Astrocyte (in vitro differentiated cells and primary cell): Measurements from ENCODE around the gene AUTS2. TPM values are rescaled to one million over a fixed set of nuclear protein-coding genes. Genes with fewer than 3 reads are reported as not detected.
A peak's percentile ranks its signal among the peaks of the same experiment; 100 is the strongest.
"Not testable (repeated sequence)": the region's sequence is repeated elsewhere in the genome, so short reads cannot be mapped to it uniquely, and the experiment has no call there.

Experiments used
- DNase-seq: peaks from one replicate; pipeline ENCODE4 v3.0.0-alpha.2; 2010; ENCODE audit warnings: low read depth
- FAIRE-seq: peaks from 2 replicates; lab custom pipeline; 2011; peaks lifted over from hg19 to GRCh38; lab: Jason Lieb, UNC
- H2AFZ ChIP-seq: 2 replicates; pipeline ENCODE4 v1.6.0; 2012; ENCODE audit warnings: low read depth, low read length, inconsistent platforms
- H3K27ac ChIP-seq: 2 replicates; pipeline ENCODE4 v1.5.1; 2011; ENCODE audit warnings: low read depth, low read length, inconsistent platforms
- H3K27me3 ChIP-seq: 2 replicates; pipeline ENCODE4 v1.6.0; 2011; ENCODE audit warnings: low read length, inconsistent platforms; ENCODE audit not compliant: insufficient read depth
- H3K36me3 ChIP-seq: 2 replicates; pipeline ENCODE4 v1.5.1; 2011; ENCODE audit warnings: low read length, inconsistent platforms; ENCODE audit not compliant: insufficient read depth
- H3K4me1 ChIP-seq: 2 replicates; pipeline ENCODE4 v1.5.1; 2011; ENCODE audit warnings: low read length, inconsistent platforms; ENCODE audit not compliant: insufficient read depth
- H3K4me2 ChIP-seq: 2 replicates; pipeline ENCODE4 v1.6.0; 2012; ENCODE audit warnings: low read length, inconsistent platforms
- H3K4me3 ChIP-seq: 2 replicates; pipeline ENCODE4 v1.5.1; 2011; ENCODE audit warnings: low read depth, mild to moderate bottlenecking, low read length, inconsistent platforms; ENCODE audit not compliant: insufficient read depth
- H3K79me2 ChIP-seq: 2 replicates; pipeline ENCODE4 v1.6.0; 2012; ENCODE audit warnings: mild to moderate bottlenecking, low read length, inconsistent platforms; ENCODE audit not compliant: insufficient read depth
- H3K9ac ChIP-seq: 2 replicates; pipeline ENCODE4 v1.6.0; 2012; ENCODE audit warnings: mild to moderate bottlenecking, low read length, inconsistent platforms
- H3K9me3 ChIP-seq: 2 replicates; pipeline ENCODE4 v1.5.1; 2012; ENCODE audit warnings: low read depth, mild to moderate bottlenecking, low read length, inconsistent platforms; ENCODE audit not compliant: insufficient read depth
- H4K20me1 ChIP-seq: 2 replicates; pipeline ENCODE4 v1.6.0; 2012; ENCODE audit warnings: low read length, inconsistent platforms; ENCODE audit not compliant: insufficient read depth
- H3K27ac Mint-ChIP-seq: one replicate; pipeline ENCODE4 v1.8.0; 2021; ENCODE audit warnings: mild to moderate bottlenecking, mixed read lengths; ENCODE audit not compliant: unreplicated experiment
- H3K27me3 Mint-ChIP-seq: one replicate; pipeline ENCODE4 v1.8.0; 2021; ENCODE audit warnings: low read depth, mixed read lengths; ENCODE audit not compliant: unreplicated experiment
- H3K36me3 Mint-ChIP-seq: one replicate; pipeline ENCODE4 v1.8.0; 2021; ENCODE audit warnings: low read depth, mixed read lengths; ENCODE audit not compliant: unreplicated experiment
- H3K4me1 Mint-ChIP-seq: one replicate; pipeline ENCODE4 v1.8.0; 2021; ENCODE audit warnings: low read depth, mixed read lengths; ENCODE audit not compliant: unreplicated experiment
- H3K4me3 Mint-ChIP-seq: one replicate; pipeline ENCODE4 v1.8.0; 2021; ENCODE audit warnings: mild to moderate bottlenecking, moderate library complexity, mixed read lengths; ENCODE audit not compliant: unreplicated experiment
- H3K9me3 Mint-ChIP-seq: one replicate; pipeline ENCODE4 v1.8.0; 2021; ENCODE audit warnings: mild to moderate bottlenecking, mixed read lengths; ENCODE audit not compliant: unreplicated experiment
- EZH2 ChIP-seq: IDR thresholded peaks from 2 replicates; pipeline ENCODE4 v1.6.1; 2012; ENCODE audit warnings: mild to moderate bottlenecking, low read length, inconsistent platforms; ENCODE audit not compliant: insufficient read depth
- total RNA-seq: library from RNA; stranded (reverse); gene quantifications from 2 replicates; pipeline ENCODE4 v1.2.1, GENCODE V29; 2021
- TF ChIP-seq, protein P1 (sequence below): IDR thresholded peaks from 2 replicates; pipeline ENCODE4 v1.5.1; 2011; ENCODE audit warnings: low read depth, mild to moderate bottlenecking, inconsistent platforms, low read length, moderate library complexity; ENCODE audit not compliant: insufficient read depth

Gene AUTS2
- total RNA-seq, 1 donor from 2014 or later: 73.2 TPM

DNA sequence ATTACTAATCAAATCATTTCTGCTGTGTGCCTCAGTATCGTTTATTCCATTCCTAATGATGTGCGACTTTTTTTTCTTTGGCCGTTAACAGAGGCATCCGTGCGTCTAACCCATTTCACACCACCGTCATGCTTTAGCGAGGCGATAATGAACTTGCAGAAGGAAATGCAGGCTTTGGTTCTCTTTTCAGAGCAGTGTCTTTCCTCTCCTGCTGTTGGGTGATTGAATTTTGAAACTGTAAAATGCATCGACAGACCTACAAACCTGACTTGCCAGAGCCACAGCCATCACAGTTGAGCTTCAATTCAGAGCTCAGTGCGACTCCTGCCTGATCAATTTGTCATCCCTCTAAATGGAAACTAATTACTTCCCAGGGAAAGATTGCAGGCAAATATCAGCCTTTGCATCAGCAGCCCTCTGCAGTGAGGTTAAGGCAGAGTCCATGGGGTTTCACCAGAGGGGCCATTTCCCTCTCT is 1047.6 kb downstream of the AUTS2 start:
- no peak overlapping the region for H3K9ac ChIP-seq
- no peak overlapping the region for H3K27ac Mint-ChIP-seq
- H3K4me1 Mint-ChIP-seq: peaks cover 17% of the 10 kb centered on the region
- H3K4me2 ChIP-seq: no peak overlapping the region
- TF ChIP-seq, protein P1, sequence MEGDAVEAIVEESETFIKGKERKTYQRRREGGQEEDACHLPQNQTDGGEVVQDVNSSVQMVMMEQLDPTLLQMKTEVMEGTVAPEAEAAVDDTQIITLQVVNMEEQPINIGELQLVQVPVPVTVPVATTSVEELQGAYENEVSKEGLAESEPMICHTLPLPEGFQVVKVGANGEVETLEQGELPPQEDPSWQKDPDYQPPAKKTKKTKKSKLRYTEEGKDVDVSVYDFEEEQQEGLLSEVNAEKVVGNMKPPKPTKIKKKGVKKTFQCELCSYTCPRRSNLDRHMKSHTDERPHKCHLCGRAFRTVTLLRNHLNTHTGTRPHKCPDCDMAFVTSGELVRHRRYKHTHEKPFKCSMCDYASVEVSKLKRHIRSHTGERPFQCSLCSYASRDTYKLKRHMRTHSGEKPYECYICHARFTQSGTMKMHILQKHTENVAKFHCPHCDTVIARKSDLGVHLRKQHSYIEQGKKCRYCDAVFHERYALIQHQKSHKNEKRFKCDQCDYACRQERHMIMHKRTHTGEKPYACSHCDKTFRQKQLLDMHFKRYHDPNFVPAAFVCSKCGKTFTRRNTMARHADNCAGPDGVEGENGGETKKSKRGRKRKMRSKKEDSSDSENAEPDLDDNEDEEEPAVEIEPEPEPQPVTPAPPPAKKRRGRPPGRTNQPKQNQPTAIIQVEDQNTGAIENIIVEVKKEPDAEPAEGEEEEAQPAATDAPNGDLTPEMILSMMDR: no peak
- TF ChIP-seq EZH2: no peak
- no peaks in the 10 kb centered on the region for H3K79me2 ChIP-seq
- no peak for FAIRE-seq
- peaks cover 5% of the 10 kb centered on the region for H3K36me3 Mint-ChIP-seq
- peaks cover 13% of the 10 kb centered on the region for H3K4me1 ChIP-seq
- H2AFZ ChIP-seq: no peak overlapping the region
- H3K4me3 ChIP-seq: no peak overlapping the region
- no peaks in the 10 kb centered on the region for H3K36me3 ChIP-seq
- no peaks in the 10 kb centered on the region for H3K27me3 ChIP-seq
- no peak overlapping the region for H3K27ac ChIP-seq
- H3K4me3 Mint-ChIP-seq: no peak overlapping the region
- DNase-seq: no peak
- no peaks in the 10 kb centered on the region for H3K9me3 ChIP-seq
- no peaks in the 10 kb centered on the region for H4K20me1 ChIP-seq
- H3K27me3 Mint-ChIP-seq: no peaks in the 10 kb centered on the region
- peaks cover 3% of the 10 kb centered on the region for H3K9me3 Mint-ChIP-seq

DNA sequence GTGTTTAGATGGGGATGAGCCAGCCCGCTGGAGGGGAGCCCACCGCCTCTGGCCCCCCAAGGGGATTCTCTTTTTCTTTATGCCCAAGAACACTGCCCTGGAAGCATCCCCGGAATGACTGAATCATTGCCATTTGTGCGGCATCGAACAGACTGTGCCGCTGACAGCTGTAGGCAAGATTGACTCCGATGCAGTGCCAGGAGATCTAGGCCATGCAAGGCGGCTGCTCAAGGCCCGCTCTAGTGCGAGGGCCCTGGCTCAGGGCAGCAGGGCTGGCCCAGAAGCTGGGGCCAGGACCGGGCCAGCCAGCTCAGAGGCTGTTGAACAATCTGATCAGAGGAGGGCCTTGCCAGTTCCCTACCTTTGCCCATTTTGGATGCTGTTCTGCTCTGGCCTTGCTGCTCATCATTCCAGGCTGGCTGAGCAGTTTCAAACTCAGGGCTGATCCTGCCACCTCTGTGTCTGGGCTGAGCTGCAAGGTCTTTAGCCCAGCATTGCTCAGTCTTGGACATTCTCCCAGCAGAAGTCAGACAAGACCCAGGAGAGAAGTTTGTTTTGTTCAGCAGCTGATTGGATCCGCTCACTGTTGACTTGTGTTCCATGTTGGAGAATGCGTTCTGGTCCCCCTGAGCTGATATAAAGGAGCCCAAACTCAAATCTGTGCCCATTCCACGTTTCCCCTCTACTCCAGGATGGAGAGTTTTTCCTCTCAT is 1048.4 kb downstream of the AUTS2 start:
- no peak overlapping the region for H3K4me3 ChIP-seq
- H3K79me2 ChIP-seq: no peaks in the 10 kb centered on the region
- Mint-ChIP-seq H3K4me3 (no peak overlapping the region), H3K27ac (no peak overlapping the region), H3K36me3 (peaks cover 5% of the 10 kb centered on the region), H3K4me1 (peaks cover 16% of the 10 kb centered on the region), H3K27me3 (no peaks in the 10 kb centered on the region), H3K9me3 (peaks cover 3% of the 10 kb centered on the region)
- no peak overlapping the region for H3K9ac ChIP-seq
- no peaks in the 10 kb centered on the region for H3K27me3 ChIP-seq
- H2AFZ ChIP-seq: no peak overlapping the region
- H3K36me3 ChIP-seq: no peaks in the 10 kb centered on the region
- TF ChIP-seq, protein P1: no peak
- no peak for TF ChIP-seq EZH2
- no peak overlapping the region for H3K4me2 ChIP-seq
- no peak for FAIRE-seq
- no peak overlapping the region for H3K27ac ChIP-seq
- H4K20me1 ChIP-seq: no peaks in the 10 kb centered on the region
- H3K4me1 ChIP-seq: peaks cover 13% of the 10 kb centered on the region
- no peaks in the 10 kb centered on the region for H3K9me3 ChIP-seq
- no peak for DNase-seq

DNA sequence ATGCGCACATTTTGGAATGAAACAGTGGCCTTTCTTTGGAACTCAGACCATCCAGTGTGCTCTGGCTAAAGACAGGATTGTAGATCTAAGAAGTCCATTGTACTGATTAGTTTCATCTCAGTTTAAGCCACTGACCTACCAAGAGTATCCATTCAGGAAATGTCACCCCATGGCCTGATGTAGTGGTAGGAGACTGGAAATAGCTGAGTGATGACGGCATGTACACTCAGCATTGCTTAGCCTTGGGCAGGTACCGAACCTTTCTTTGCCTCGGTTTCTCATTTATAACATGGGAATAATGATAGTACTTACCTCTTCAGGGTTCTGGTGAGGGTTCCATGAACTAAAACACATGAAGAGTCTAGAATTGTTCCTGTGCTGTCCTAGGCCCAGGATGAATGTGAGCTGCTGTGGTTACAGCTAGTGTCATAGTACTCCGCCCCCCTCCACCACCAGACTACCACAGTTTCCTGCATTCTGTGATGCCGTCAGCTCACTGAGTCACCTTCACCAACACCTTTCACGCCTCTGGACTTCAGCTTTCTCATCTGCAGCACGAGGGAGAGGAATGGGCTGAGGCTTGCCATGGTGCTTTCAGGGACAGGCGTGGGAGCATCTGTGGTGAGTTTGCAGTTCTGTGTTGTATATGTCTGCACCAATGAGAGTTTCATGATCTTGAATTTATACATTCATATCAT is 1049.7 kb downstream of the AUTS2 start:
- peak overlapping the region; percentile 8 for H3K9ac ChIP-seq
- peaks cover 13% of the 10 kb centered on the region for H3K4me1 ChIP-seq
- H3K27ac Mint-ChIP-seq: peak overlapping the region; percentile 87
- no peaks in the 10 kb centered on the region for H3K27me3 ChIP-seq
- H3K4me1 Mint-ChIP-seq: peaks cover 16% of the 10 kb centered on the region
- H3K27me3 Mint-ChIP-seq: no peaks in the 10 kb centered on the region
- H3K9me3 ChIP-seq: no peaks in the 10 kb centered on the region
- peak overlapping the region; percentile 35 for H2AFZ ChIP-seq
- no peaks in the 10 kb centered on the region for H3K36me3 ChIP-seq
- DNase-seq: peak; percentile 68
- no peaks in the 10 kb centered on the region for H4K20me1 ChIP-seq
- FAIRE-seq: no peak
- peak overlapping the region; percentile 60 for H3K27ac ChIP-seq
- H3K36me3 Mint-ChIP-seq: peaks cover 5% of the 10 kb centered on the region
- no peaks in the 10 kb centered on the region for H3K9me3 Mint-ChIP-seq
- H3K4me2 ChIP-seq: peak overlapping the region; percentile 45
- no peak overlapping the region for H3K4me3 ChIP-seq
- TF ChIP-seq EZH2: no peak
- TF ChIP-seq, protein P1: no peak
- no peak overlapping the region for H3K4me3 Mint-ChIP-seq
- no peaks in the 10 kb centered on the region for H3K79me2 ChIP-seq

DNA sequence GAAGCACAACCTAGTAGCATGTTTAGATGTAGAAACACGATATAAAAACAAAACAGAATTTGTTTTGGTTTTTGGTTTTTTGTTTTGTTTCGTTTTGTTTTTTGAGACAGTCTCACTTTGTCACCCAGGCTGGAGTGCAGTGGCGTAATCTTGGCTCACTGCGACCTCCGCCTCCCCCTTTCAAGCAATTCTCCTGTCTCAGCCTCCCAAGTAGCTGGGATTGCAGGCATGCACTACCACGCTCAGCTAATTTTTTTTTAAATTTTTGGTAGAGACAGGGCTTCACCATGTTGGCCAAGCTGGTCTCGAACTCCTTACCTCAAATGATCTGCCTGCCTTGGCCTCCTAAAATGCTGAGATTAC is 1050.2 kb downstream of the AUTS2 start:
- H3K9me3 ChIP-seq, H4K20me1 ChIP-seq, H2AFZ ChIP-seq, H3K36me3 Mint-ChIP-seq, H3K9ac ChIP-seq, H3K9me3 Mint-ChIP-seq, H3K27ac Mint-ChIP-seq, H3K27me3 Mint-ChIP-seq, FAIRE-seq, H3K4me3 ChIP-seq, H3K4me3 Mint-ChIP-seq, H3K79me2 ChIP-seq, H3K27me3 ChIP-seq, DNase-seq, H3K36me3 ChIP-seq: not testable (repeated sequence)
- peaks cover 16% of the 10 kb centered on the region for H3K4me1 Mint-ChIP-seq
- H3K4me2 ChIP-seq: peak overlapping the region; percentile 45
- peak overlapping the region; percentile 60 for H3K27ac ChIP-seq
- H3K4me1 ChIP-seq: peaks cover 13% of the 10 kb centered on the region
